Esophagus squamous epithelium (tissue), 4 donors: Measurements from ENCODE around the gene EIF4G2.

ENCODE experiments used
- POLR2A ChIP-seq, 4 donors: fragments of 450-650 bp; IDR thresholded peaks; one replicate each; pipeline ENCODE4 v1.6.1; 2017; ENCODE audit warnings: antibody characterized with exemption in 4 of 4, mild to moderate bottlenecking in 4 of 4, moderate library complexity in 3 of 4
- TF ChIP-seq, protein P1 (sequence below), 6 experiments: fragments of 450-650 bp in 4 of 6; fragments of 200-600 bp in 2 of 6; sonication (generic) in 2 of 6; IDR thresholded peaks; one replicate each; pipeline ENCODE4 v1.5.1; 2016 to 2019; ENCODE audit warnings: antibody characterized with exemption in 6 of 6, mild to moderate bottlenecking in 4 of 6, moderate library complexity in 4 of 6

DNA sequence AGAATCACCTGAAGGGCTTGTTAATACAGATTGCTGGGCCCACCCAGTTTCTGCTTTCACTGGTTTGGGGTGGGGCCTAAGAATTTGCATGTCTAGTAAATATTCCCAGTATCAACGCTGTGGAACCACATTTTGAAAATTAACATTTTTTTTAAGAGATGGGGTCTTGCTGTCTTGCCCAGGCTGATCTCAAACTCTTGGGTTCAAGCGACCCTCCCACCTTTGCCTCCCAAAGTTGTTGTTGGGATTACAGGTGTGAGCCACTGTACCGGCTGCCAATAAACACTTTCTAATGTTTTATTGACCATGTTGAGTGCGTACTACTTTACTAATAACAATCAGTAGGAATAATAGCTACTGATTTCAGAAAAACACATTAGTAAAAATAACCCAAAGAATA lies 2.5 kb downstream of the EIF4G2 start:
- TF ChIP-seq, protein P1, sequence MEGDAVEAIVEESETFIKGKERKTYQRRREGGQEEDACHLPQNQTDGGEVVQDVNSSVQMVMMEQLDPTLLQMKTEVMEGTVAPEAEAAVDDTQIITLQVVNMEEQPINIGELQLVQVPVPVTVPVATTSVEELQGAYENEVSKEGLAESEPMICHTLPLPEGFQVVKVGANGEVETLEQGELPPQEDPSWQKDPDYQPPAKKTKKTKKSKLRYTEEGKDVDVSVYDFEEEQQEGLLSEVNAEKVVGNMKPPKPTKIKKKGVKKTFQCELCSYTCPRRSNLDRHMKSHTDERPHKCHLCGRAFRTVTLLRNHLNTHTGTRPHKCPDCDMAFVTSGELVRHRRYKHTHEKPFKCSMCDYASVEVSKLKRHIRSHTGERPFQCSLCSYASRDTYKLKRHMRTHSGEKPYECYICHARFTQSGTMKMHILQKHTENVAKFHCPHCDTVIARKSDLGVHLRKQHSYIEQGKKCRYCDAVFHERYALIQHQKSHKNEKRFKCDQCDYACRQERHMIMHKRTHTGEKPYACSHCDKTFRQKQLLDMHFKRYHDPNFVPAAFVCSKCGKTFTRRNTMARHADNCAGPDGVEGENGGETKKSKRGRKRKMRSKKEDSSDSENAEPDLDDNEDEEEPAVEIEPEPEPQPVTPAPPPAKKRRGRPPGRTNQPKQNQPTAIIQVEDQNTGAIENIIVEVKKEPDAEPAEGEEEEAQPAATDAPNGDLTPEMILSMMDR (IDR thresholded peaks at IDR 0.05): no peak
- no peak for TF ChIP-seq POLR2A (IDR thresholded peaks at IDR 0.05)
